Measurements from ENCODE around the gene TUBB3. TPM values are rescaled to one million over a fixed set of nuclear protein-coding genes. Genes with fewer than 3 reads are reported as not detected.

Gene TUBB3
- total RNA-seq, 1 donor from 2014 or later, result 84.9 TPM

DNA sequence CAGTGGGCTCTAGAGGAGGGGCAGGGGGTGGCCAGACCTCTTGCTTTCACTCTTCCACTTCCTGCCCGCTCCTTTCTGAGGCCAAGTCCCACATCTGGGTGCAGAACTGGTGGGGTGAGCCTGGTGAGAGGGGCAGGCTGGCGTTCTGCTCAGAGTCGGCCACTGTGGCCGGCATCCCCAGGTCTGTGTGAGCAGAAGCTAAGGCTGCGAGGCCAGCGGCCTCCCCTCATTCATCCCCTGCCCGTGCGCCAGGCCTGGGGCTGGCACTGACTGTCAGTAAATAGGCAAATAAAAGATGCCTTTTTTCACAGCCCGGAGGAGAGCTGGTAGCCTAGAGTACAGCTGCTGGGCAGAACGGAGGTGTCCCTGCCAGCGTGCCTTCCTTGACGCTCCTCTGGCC is 26.6 kb downstream of the TUBB3 start:
- peaks cover 15% of the 10 kb centered on the region for H3K4me1 Mint-ChIP-seq (ENCODE audit: unreplicated experiment)
- H3K27ac Mint-ChIP-seq (ENCODE audit: unreplicated experiment), result peak overlapping the region; percentile 41
- H3K36me3 Mint-ChIP-seq (ENCODE audit: unreplicated experiment), result no peaks in the 10 kb centered on the region
- DNase-seq (ENCODE audit: extremely low spot score, unreplicated experiment), result no peak
- H3K4me3 Mint-ChIP-seq (ENCODE audit: unreplicated experiment), result peak overlapping the region; percentile 75
- no peaks in the 10 kb centered on the region for H3K9me3 Mint-ChIP-seq (ENCODE audit: unreplicated experiment)
- H3K27me3 Mint-ChIP-seq (ENCODE audit: unreplicated experiment), result no peaks in the 10 kb centered on the region
- TF ChIP-seq, protein P1, sequence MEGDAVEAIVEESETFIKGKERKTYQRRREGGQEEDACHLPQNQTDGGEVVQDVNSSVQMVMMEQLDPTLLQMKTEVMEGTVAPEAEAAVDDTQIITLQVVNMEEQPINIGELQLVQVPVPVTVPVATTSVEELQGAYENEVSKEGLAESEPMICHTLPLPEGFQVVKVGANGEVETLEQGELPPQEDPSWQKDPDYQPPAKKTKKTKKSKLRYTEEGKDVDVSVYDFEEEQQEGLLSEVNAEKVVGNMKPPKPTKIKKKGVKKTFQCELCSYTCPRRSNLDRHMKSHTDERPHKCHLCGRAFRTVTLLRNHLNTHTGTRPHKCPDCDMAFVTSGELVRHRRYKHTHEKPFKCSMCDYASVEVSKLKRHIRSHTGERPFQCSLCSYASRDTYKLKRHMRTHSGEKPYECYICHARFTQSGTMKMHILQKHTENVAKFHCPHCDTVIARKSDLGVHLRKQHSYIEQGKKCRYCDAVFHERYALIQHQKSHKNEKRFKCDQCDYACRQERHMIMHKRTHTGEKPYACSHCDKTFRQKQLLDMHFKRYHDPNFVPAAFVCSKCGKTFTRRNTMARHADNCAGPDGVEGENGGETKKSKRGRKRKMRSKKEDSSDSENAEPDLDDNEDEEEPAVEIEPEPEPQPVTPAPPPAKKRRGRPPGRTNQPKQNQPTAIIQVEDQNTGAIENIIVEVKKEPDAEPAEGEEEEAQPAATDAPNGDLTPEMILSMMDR (IDR thresholded peaks at IDR 0.05), result no peak

DNA sequence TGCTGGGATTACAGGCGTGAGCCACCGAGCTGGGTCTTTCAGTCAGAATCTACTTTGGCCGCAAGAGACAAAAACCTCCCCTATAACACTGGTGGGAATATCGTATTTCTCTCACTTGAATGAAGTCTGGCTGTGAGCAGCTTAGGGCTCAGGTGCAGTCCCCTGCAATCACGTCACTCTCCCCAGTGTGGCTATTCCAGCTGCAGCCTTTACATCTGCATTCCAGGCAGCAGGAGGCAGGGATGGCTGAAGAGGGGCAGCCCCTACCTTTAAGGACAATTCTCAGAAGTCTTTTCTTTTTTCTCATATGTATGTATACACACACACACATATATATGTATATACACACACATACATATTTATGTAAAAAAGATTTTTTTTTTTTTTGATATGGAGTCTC is 28.4 kb downstream of the TUBB3 start:
- Mint-ChIP-seq H3K27me3 (ENCODE audit: unreplicated experiment) (no peaks in the 10 kb centered on the region), H3K36me3 (ENCODE audit: unreplicated experiment) (no peaks in the 10 kb centered on the region), H3K27ac (ENCODE audit: unreplicated experiment) (no peak overlapping the region), H3K9me3 (ENCODE audit: unreplicated experiment) (no peaks in the 10 kb centered on the region), H3K4me3 (ENCODE audit: unreplicated experiment) (no peak overlapping the region), H3K4me1 (ENCODE audit: unreplicated experiment) (peaks cover 15% of the 10 kb centered on the region)
- TF ChIP-seq, protein P1 (IDR thresholded peaks at IDR 0.05), result no peak
- DNase-seq (ENCODE audit: extremely low spot score, unreplicated experiment), result no peak

DNA sequence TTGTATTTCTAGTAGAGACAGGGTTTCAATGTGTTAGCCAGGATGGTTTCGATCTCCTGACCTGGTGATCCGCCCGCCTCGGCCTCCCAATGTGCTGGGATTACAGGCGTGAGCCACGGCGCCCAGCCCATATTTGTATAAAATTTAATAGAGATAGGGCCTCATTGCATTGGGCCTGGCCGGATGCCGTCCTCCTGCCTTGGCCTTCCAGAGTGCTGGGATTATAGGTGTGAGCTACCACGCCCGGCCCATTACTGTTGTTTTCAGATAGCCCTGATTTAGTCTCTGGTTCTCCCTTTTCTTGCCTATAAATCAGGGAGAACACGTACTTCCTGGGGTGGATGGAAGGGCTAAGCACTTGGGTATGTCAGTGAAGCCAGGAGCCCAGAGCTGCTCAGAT is 28.9 kb downstream of the TUBB3 start:
- peaks cover 15% of the 10 kb centered on the region for H3K4me1 Mint-ChIP-seq (ENCODE audit: unreplicated experiment)
- no peak overlapping the region for H3K4me3 Mint-ChIP-seq (ENCODE audit: unreplicated experiment)
- H3K9me3 Mint-ChIP-seq (ENCODE audit: unreplicated experiment), result no peaks in the 10 kb centered on the region
- peaks cover 5% of the 10 kb centered on the region for H3K36me3 Mint-ChIP-seq (ENCODE audit: unreplicated experiment)
- TF ChIP-seq, protein P1 (IDR thresholded peaks at IDR 0.05), result no peak
- DNase-seq (ENCODE audit: extremely low spot score, unreplicated experiment), result no peak
- H3K27ac Mint-ChIP-seq (ENCODE audit: unreplicated experiment), result no peak overlapping the region
- no peaks in the 10 kb centered on the region for H3K27me3 Mint-ChIP-seq (ENCODE audit: unreplicated experiment)

DNA sequence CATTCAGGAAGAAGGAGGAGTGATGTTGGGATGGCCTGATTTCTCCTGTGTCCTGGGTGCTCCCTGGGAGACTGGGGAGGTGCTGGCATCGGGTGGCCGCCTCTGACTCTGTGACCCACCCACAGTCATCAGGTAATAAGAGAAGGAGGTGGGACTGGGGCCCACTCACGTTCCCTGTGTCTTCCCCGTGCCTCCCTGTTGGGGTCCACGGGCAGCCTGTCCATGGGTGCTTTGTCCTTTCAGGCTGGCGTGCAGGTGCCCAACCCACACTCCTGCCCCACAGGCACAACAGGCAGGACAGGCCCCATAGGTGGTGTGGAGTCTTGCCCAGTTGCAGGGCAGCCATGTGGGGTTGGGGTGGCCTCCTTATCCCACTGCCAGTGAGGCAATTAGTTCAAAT is 29.4 kb downstream of the TUBB3 start:
- Mint-ChIP-seq H3K27me3 (ENCODE audit: unreplicated experiment) (no peaks in the 10 kb centered on the region), H3K36me3 (ENCODE audit: unreplicated experiment) (peaks cover 5% of the 10 kb centered on the region), H3K4me1 (ENCODE audit: unreplicated experiment) (peaks cover 13% of the 10 kb centered on the region), H3K9me3 (ENCODE audit: unreplicated experiment) (no peaks in the 10 kb centered on the region), H3K4me3 (ENCODE audit: unreplicated experiment) (no peak overlapping the region), H3K27ac (ENCODE audit: unreplicated experiment) (no peak overlapping the region)
- TF ChIP-seq, protein P1 (IDR thresholded peaks at IDR 0.05), result no peak
- no peak for DNase-seq (ENCODE audit: extremely low spot score, unreplicated experiment)

DNA sequence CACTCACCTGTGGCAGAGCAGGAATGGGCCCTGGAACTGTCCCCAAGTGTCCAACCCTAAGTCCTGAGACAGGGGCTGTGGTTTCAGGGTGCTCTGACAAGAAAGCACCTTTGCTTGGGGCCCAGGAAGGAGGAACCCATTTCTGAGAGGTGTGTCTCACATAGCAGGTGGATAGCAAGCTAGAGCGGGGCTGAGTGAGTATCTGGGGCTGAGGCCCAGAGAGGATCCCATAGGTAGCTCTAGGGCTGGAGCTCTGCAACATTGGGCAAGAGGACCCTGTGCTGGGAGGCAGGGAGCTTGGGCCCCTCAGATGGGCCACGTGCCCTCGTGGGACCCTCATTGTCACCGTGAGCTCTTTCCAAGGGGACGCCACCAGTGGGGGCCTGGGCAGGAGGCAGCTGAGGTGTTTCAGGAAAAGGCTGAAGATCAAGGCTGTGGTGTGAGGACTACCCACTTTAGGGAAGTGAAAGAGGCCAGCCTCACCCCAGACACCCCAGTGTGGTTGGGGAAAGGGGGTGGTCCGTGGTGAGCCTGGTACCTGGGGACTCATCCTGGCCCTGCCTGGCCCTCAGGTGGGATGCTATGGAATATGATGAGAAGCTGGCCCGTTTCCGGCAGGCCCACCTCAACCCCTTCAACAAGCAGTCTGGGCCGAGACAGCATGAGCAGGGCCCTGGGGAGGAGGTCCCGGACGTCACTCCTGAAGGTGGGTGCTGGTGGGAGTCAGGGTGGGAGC is 30.7 kb downstream of the TUBB3 start:
- Mint-ChIP-seq H3K36me3 (ENCODE audit: unreplicated experiment) (peaks cover 16% of the 10 kb centered on the region), H3K4me3 (ENCODE audit: unreplicated experiment) (no peak overlapping the region), H3K4me1 (ENCODE audit: unreplicated experiment) (peaks cover 7% of the 10 kb centered on the region), H3K9me3 (ENCODE audit: unreplicated experiment) (no peaks in the 10 kb centered on the region), H3K27me3 (ENCODE audit: unreplicated experiment) (no peaks in the 10 kb centered on the region), H3K27ac (ENCODE audit: unreplicated experiment) (no peak overlapping the region)
- DNase-seq (ENCODE audit: extremely low spot score, unreplicated experiment), result no peak
- TF ChIP-seq, protein P1 (IDR thresholded peaks at IDR 0.05), result no peak

Measured in osteocyte (in vitro differentiated cells).